OCI-LY3 (cell line): ENCODE measurements around the gene GABRB3.

Experiments used
- CTCF ChIP-seq: fragments of 200-600, 300-600 bp; sonication (generic); IDR thresholded peaks from 2 replicates; pipeline ENCODE4 v1.5.1; 2014; ENCODE audit warnings: antibody characterized with exemption, low read length, low read depth
- EZH2phosphoT487 ChIP-seq: fragments of 200-600 bp; shearing (Covaris generic); IDR thresholded peaks from 2 replicates; pipeline ENCODE4 v1.6.1; 2018; ENCODE audit warnings: antibody characterized with exemption, mixed run types, low read depth

GRCh38 chr15:26773067-26773877, 406 bp upstream of the GABRB3 start:
- no peak for TF ChIP-seq CTCF
- no peak for TF ChIP-seq EZH2phosphoT487
